Erythroblast (primary cell): ENCODE data around the gene SNURF.

Experiments used
- GATA1 ChIP-seq: IDR thresholded peaks from 2 replicates; pipeline ENCODE4 v1.6.1; 2011; ENCODE audit warnings: low read depth, mild to moderate bottlenecking, control low read depth, low read length, moderate library complexity
- POLR2A ChIP-seq: IDR thresholded peaks from 2 replicates; pipeline ENCODE4 v1.6.1; 2011; ENCODE audit warnings: mild to moderate bottlenecking, low read length

DNA sequence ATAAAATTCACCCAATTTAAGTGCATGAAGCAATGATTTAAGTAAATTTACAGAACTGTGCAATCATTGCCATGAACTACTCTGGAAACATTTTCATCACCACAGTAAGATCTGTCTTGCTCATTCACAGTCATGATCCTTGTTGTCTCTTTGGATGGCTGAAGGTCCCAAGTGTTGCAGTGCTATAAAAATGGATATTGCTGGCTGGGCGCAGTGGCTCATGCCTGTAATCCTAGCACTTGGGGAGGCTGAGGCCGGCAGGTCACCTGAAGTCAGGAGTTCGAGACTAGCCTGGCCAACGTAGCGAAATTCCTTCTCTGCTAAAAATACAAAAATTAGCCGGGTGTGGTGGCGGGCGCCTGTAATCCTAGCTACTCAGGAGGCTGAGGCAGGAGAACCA lies 17.0 kb downstream of the SNURF start:
- TF ChIP-seq POLR2A = no peak
- no peak for TF ChIP-seq GATA1
